GM19372 (cell line): ENCODE data around the gene ZDHHC19.

Experiments used
- ATAC-seq: cut with Tn5 transposase; IDR thresholded peaks from one replicate; pipeline ENCODE4 v1.9.1; 2021; ENCODE audit warnings: mild to moderate bottlenecking, low read depth, moderate library complexity; ENCODE audit not compliant: unreplicated experiment

The ZDHHC19 gene

GRCh38 chr3:196159526-196159925, 51.7 kb downstream of the ZDHHC19 start:
- no peak for ATAC-seq

- no peak for ATAC-seq
Measured at GRCh38 chr3:196156160-196156559, 55.0 kb downstream of the ZDHHC19 start.

- no peak for ATAC-seq
Measured at GRCh38 chr3:196150481-196150880, 60.7 kb downstream of the ZDHHC19 start.

GRCh38 chr3:196149831-196150301, 61.3 kb downstream of the ZDHHC19 start:
- no peak for ATAC-seq

- no peak for ATAC-seq
Measured at GRCh38 chr3:196149375-196149774, 61.8 kb downstream of the ZDHHC19 start.
